ENCODE results near the gene TOMM20.
"Not testable (repeated sequence)": the region's sequence is repeated elsewhere in the genome, so short reads cannot be mapped to it uniquely, and the experiment has no call there.

Gene TOMM20

DNA sequence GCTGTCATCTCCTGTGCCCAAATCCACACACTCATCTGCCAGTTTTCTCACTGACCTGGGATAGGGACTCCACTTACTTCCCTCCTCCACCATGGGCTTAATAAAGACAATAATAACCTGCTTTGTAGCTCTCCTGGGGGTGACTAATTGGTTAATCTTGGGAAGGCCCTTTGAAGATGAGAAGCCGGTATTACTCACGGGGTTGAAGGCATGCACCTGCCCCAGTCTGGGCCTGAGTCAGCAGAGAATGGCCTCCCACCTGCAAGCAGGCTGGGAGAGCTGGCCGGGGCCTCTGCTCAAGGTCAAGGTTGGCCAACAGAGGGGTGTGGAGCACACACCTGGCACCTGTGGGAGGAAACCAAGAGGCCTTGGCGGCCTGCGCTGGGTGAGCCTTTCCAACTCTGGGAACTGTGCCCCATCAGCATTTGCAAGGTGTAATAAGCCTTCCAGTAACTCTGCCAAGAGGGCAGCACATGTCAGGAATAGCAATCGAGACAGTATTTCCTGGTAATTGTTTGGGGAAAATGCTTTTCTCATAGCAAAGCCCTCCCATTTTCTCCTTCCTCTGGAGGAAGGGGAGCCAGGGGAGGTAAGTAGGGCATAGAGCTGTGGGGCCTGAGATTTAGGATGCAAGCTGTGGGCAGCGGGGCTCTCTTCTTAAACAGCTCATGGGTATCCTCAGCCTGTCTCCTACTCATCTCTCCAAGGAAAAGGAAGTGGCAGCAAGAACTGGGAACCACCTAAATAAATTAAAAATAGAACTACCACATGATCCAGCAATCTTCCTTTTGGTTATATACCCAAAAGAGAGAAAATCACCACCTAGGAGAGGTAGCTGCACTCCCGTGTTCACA lies 49.0 kb downstream of the TOMM20 start:
- no peak for DNase-seq (ENCODE audit: low spot score)

GRCh38 chr1:235078480-235079381 lies 49.9 kb downstream of the TOMM20 start:
- no peak for DNase-seq (ENCODE audit: low spot score)

DNA sequence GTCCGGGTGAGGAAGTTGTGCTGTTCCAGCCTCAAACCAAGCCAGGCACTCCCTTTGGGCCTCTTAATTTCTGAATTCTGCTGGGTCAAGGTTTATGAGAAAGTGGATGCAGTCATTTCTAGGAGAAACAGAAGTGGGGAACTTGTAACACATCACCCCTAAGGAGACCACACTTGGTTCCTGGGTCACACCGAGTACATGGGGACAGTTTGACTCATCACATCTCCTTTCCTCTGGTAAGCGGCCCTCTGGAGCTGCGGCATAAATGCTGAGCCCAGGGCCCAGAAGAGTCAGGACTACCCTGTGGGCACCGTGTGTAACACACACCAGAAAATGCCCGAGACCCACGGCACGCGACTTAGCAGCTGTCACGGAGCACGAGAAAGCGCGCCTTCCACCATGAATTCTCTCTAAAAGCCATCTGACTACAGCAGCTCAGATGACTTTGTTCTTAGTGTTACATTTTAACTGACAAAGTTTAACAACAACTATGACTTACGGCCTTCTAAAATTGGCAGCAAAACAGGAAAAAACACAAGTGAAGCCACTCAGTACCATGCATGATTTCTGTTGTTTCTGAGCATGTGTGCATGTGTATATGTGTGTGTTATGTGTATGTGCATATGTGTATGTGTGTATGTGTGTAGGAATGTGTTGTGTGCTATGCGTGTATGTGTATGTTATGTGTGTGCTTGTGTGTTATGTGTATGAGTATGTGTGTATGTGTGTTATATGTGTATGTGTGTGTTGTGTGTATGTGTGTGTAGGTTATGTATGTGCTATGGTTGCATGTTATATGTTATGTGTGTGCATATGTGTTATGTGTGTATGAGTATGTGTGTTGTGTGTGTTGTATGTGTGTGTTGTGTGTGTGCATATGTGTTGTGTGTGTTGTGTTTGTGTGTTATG lies 50.8 kb downstream of the TOMM20 start:
- DNase-seq (ENCODE audit: low spot score) = no peak

GRCh38 chr1:235077163-235077540 lies 51.5 kb downstream of the TOMM20 start:
- no peak for DNase-seq (ENCODE audit: low spot score)

- DNase-seq (ENCODE audit: low spot score) = no peak
Measured at GRCh38 chr1:235076504-235077162, 52.0 kb downstream of the TOMM20 start.

DNA sequence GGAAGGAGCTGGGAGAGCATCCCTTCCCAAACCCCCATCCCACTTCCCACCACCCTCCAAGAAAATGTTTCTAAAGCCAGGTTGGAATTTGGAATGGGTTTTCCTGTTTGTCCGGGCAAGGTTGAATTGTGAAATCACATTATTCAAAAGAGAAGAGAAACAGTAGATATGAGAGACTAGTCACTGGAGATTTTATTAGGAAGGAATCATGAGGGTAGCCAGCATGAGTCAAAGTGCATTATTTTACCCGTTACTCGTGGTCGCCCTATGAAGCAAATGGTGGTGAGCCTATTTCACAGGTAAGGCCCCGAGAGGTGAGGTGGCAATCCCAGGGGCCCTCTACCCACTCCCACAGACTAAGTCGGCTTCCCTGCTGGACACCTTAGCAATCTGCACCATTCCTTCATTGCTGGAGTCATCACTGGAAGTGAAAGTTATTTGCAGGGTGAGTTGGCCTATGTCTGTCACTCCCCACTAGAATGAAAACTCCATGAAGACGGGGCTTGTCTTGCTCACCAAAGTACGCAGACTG lies 52.8 kb downstream of the TOMM20 start:
- DNase-seq (ENCODE audit: low spot score) = no peak

GRCh38 chr1:235075048-235075776 lies 53.4 kb downstream of the TOMM20 start:
- DNase-seq (ENCODE audit: low spot score) = peak; percentile 62

DNA sequence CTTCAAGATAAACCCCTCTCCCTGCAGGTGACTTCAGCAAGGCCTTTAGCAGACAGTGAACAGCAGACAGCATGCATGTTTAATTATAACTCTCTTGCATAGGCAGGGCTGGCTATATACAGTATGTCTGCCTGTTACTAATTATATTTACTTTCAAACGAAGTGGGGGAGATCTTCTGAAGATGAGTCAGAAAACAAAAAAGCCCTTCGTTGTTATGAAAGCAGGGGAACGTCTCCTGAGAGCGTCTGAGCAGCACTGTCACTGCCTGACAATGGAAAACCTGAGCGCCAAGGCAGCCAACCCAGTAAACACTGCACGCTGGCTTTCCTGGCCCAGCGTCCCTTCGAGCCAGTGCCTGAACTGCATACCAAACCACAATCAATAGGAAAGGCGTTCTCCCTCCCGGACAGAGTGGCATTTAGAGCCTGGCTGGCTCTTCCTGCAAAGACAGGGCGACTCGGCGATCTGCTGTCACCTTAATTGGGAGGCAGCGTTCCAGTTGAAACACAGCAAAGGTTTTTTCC lies 54.1 kb downstream of the TOMM20 start:
- peak; percentile 20 for DNase-seq (ENCODE audit: low spot score)

- DNase-seq (ENCODE audit: low spot score) = no peak
Measured at GRCh38 chr1:235073968-235074522, 54.6 kb downstream of the TOMM20 start.

GRCh38 chr1:235073331-235073967 lies 55.2 kb downstream of the TOMM20 start:
- DNase-seq (ENCODE audit: low spot score) = no peak

GRCh38 chr1:235072577-235072976 lies 56.1 kb downstream of the TOMM20 start:
- DNase-seq (ENCODE audit: low spot score) = not testable (repeated sequence)

DNA sequence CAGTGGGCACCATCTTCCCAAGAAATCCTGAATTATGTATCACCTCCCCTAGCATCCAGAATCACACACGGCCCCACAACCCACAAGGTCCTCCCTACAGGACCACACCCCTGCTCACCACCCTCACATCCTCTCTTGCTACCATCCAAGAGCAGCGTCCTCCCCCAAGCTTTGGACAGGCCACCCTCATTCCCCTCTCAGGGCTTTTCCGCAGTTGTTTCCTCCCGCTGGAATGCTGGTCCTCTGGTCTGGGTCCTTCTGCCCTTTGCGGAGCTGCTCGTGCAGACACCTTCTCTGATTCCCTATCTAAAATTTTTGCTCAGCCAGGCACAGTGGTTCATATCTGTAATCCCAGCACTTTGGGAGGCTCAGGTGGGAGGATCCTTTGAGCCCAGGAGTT lies 56.5 kb downstream of the TOMM20 start:
- no peak for DNase-seq (ENCODE audit: low spot score)

DNA sequence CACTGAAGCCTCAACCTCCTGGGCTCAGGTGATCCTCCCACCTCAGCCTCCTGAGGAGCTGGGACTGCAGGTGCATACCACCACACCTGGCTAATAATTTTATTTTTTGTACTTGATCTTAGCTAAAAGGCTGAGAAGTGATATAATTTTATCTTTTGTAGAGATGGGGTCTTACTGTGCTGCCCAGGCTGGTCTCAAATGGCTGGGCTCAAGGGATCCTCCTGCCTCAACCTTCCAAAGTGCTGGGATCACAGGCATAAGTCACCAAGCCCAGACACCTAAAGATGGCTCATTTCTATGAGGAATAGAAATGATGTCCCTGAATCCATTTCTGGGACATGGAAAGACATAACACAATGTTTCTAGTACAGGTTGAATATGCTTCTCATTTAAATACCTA lies 57.8 kb downstream of the TOMM20 start:
- DNase-seq (ENCODE audit: low spot score) = no peak

GRCh38 chr1:235069577-235070563 lies 58.8 kb downstream of the TOMM20 start:
- no peak for DNase-seq (ENCODE audit: low spot score)

- DNase-seq (ENCODE audit: low spot score) = no peak
Measured at GRCh38 chr1:235069176-235069575, 59.5 kb downstream of the TOMM20 start.

DNA sequence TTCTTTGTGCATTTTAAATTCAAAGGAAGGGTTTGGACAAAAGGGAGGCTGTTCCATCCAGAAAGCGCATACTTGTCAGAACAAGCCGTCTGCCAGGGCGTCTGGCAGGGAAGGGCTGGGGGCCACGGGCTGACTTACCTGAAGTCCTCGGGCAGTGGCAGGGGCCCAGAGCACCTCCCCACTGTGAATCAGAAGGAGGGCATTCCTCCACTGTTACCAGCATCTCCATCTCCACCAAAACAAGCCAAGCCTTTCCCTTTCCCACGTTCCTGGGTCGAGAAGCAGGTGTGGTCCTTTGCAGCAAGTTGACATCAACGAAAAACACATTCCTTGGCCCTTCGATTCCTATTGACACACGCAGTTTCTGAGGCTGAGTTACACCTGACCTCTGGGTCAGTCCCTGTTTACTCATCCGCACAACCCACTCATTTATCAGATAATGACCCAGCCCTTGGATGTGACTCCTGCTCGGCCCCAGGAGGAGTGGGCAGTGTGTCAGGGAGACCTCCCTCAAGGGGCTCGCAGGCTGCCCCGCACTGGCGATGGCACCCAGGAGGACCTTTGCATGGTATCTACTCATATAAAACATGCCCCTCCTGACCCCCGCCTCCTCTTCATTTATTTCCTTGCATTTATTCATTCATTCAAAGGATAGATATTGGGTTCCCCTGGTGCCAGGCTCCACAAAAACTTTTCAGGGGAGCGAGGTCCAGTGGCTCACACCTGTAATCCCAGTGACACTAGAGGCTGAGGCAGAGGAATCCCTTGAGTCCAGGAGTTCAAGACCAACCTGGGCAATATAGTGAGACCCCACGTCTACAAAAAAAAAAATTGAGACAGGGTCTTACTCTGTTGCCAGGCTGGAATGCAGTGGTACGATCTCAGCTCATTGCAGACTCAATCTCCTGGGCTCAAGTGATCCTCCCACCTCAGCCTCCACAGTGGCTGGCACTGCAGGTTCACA lies 60.2 kb downstream of the TOMM20 start:
- no peak for DNase-seq (ENCODE audit: low spot score)
